Measurements from ENCODE around the gene IVNS1ABP.

IVNS1ABP gene

DNA sequence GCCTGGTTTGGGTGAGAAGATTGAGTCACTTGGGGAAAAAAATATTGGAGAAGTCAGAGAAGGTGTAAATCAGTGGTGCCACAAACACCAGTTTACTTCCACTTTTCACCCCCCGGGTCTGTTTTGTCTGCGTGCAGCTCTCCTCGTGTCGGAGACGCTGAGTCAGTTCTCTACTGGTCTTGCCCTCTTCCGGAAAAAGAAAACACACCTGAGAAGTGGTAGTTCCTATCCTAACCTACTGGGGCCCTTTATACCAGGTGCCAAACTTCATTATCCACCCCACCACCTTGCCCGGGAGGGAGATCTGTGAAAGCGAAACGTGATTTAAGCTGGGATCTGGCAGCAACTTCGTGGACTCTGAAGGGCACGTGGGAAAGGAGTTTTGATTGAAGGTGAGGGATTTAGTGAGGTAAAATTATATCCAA is 855 bp upstream of the IVNS1ABP start:
- H3K36me3 ChIP-seq: peaks cover 14% of the 10 kb centered on the region
- TF ChIP-seq, protein P1, sequence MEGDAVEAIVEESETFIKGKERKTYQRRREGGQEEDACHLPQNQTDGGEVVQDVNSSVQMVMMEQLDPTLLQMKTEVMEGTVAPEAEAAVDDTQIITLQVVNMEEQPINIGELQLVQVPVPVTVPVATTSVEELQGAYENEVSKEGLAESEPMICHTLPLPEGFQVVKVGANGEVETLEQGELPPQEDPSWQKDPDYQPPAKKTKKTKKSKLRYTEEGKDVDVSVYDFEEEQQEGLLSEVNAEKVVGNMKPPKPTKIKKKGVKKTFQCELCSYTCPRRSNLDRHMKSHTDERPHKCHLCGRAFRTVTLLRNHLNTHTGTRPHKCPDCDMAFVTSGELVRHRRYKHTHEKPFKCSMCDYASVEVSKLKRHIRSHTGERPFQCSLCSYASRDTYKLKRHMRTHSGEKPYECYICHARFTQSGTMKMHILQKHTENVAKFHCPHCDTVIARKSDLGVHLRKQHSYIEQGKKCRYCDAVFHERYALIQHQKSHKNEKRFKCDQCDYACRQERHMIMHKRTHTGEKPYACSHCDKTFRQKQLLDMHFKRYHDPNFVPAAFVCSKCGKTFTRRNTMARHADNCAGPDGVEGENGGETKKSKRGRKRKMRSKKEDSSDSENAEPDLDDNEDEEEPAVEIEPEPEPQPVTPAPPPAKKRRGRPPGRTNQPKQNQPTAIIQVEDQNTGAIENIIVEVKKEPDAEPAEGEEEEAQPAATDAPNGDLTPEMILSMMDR (IDR thresholded peaks at IDR 0.05; ENCODE audit: low read depth, low read length): no peak
- DNase-seq: no peak
- H3K9me3 ChIP-seq (ENCODE audit: severe bottlenecking): no peaks in the 10 kb centered on the region
- H3K27ac ChIP-seq: peak overlapping the region; percentile 85
- no peaks in the 10 kb centered on the region for H3K27me3 ChIP-seq (ENCODE audit: insufficient read depth, low read depth, severe bottlenecking)
- peak overlapping the region; percentile 74 for H3K4me3 ChIP-seq (ENCODE audit: low read depth, low read length)

DNA sequence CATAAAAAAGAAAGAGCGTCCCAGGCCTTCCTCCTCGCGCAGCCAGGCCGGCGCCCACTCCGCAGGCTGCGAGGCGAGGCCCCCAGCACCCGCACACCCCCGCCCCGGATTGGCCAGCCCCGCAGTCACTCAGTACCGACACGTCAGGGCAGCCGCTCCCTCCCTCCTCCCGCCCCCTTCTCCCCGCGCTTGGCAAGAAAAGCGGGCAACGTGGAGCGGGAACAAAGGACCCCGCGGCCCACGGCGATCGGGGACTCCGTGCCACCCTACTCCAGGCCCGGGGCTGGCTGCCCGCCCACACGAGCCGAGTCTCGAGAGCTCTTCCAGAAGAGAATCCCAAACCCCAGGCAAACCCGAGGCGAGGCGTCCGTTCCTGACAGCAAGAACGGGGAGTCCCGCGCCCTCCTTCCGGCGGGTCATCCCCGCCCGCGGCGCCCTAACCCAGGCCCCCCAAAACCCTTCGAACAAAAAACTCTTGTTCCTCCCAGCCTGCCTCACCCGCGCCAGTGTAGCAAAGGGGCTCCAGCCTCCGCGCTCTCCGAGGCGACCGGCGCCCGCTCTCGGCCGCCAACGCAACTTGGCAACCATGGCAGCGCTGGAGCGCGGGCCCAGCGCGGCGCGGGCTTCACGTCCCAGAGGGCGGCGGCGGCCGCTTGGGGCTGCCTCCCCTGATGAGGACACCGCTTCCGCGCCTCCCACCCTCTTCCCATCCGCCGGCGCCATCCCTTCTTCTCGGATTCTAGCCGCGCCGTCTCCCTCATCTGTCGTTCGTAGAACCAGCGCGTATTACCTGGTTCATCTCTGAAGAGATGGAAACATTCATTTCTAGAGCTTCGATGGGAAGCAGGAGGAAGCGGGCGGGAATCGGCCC is 645 bp downstream of the IVNS1ABP start:
- Histone ChIP-seq H3K36me3 (peaks cover 24% of the 10 kb centered on the region), H3K27me3 (ENCODE audit: insufficient read depth, low read depth, severe bottlenecking) (no peaks in the 10 kb centered on the region), H3K27ac (peak overlapping the region; percentile 97), H3K4me3 (ENCODE audit: low read depth, low read length) (peak overlapping the region; percentile 89), H3K9me3 (ENCODE audit: severe bottlenecking) (no peaks in the 10 kb centered on the region)
- peak; percentile 97 for DNase-seq
- TF ChIP-seq, protein P1 (IDR thresholded peaks at IDR 0.05; ENCODE audit: low read depth, low read length): no peak

DNA sequence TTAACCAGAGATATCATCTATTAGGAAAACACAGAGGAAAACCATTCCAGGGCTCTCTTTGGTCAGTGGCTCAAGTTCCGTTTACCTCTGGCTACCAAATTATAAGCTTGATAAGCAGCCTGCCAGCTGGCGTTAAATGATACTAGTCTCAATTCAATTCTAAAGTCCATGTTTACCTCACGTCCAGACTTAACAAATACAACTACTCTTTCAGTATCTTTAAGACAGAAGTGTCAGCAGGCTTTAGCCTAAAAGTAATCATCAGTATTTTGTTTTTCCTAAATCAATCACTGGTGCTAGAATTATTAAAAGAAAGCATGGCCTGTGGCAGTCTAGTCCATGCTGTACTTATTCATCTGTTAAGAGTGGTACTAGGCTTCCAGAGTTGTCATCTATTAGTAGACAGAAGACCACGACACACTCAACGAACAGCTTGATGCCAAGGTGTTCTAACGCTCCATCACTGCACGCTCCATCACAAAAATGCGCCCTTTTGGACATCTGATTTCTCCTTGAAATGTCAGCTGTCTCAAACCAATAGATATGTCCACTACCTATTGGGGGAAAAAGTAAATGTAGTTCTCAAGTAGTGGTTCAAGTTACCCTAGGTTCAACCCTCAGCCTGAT is 1.5 kb downstream of the IVNS1ABP start:
- Histone ChIP-seq H3K9me3 (ENCODE audit: severe bottlenecking) (no peaks in the 10 kb centered on the region), H3K4me3 (ENCODE audit: low read depth, low read length) (peak overlapping the region; percentile 89), H3K36me3 (peaks cover 33% of the 10 kb centered on the region), H3K27me3 (ENCODE audit: insufficient read depth, low read depth, severe bottlenecking) (no peaks in the 10 kb centered on the region), H3K27ac (peak overlapping the region; percentile 97)
- no peak for DNase-seq
- TF ChIP-seq, protein P1 (IDR thresholded peaks at IDR 0.05; ENCODE audit: low read depth, low read length): no peak

DNA sequence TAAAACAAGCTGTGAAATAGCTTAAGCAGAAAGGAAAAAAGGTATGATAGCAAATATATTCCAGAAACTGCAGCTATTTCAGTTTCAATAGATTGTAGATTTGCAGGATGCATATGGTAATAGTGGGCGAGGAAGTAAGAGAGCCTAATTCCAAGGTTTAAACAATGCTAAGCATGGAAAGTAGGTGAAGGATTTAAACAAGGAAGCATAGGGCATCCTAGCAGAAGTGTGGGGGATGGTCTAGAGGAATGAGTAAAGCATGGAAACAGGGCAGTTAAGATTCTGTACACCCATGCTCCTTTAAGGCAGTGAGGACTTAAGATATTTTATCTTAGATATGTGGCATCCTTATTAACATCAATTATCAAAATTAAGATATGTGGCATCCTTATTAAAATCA is 2.6 kb downstream of the IVNS1ABP start:
- no peaks in the 10 kb centered on the region for H3K27me3 ChIP-seq (ENCODE audit: insufficient read depth, low read depth, severe bottlenecking)
- DNase-seq: no peak
- TF ChIP-seq, protein P1 (IDR thresholded peaks at IDR 0.05; ENCODE audit: low read depth, low read length): no peak
- H3K9me3 ChIP-seq (ENCODE audit: severe bottlenecking): no peaks in the 10 kb centered on the region
- H3K36me3 ChIP-seq: peaks cover 44% of the 10 kb centered on the region
- H3K27ac ChIP-seq: no peak overlapping the region
- H3K4me3 ChIP-seq (ENCODE audit: low read depth, low read length): peak overlapping the region; percentile 89

DNA sequence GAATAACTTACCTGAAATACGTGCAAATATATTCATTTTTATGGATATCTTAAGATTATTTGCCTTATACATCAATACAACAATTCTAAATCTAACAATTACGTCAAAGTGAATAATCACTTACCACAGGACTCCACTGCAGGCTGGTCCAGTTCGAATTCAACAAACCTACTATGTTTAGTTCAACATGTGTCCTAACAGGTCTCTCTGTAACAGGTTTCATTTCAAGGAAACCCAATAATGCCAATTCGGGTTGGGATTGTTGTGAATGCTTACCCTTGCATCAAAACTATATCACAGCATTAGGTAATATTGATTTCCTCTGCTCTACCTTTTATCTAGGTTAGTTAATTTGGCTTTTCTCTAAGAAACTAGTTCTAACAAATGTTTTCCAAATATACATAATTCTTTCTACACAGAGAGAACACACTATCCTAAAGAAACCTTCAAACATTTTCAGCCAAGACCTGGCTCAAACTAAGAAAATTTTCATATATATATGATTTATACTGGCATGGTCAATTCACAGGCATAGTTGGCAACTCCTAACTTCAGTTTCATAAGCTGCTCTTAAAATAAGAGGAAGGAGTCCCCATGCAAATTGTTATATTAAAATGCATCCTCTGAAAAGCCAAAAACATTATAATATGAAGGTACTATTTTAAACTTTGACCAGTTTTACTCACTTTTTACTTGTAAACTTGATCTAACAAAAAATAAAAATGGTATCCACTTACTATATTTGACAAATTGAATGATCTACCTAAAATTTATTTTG is 4.5 kb downstream of the IVNS1ABP start:
- Histone ChIP-seq H3K9me3 (ENCODE audit: severe bottlenecking) (no peaks in the 10 kb centered on the region), H3K27ac (no peak overlapping the region), H3K4me3 (ENCODE audit: low read depth, low read length) (no peak overlapping the region), H3K36me3 (peaks cover 63% of the 10 kb centered on the region), H3K27me3 (ENCODE audit: insufficient read depth, low read depth, severe bottlenecking) (no peaks in the 10 kb centered on the region)
- TF ChIP-seq, protein P1 (IDR thresholded peaks at IDR 0.05; ENCODE audit: low read depth, low read length): no peak
- DNase-seq: no peak

All from WERI-Rb-1 (cell line).